B cell (primary cell): ENCODE results near the gene WFDC8.
"Not testable (repeated sequence)": the region's sequence is repeated elsewhere in the genome, so short reads cannot be mapped to it uniquely, and the experiment has no call there.

ENCODE experiments used
- CTCF ChIP-seq: fragments of 200-600 bp; IDR thresholded peaks from one replicate; pipeline ENCODE4 v1.8.0; 2022; ENCODE audit warnings: antibody characterized with exemption, mild to moderate bottlenecking
- EZH2 ChIP-seq: IDR thresholded peaks from 2 replicates; pipeline ENCODE4 v1.6.1; 2012; ENCODE audit warnings: borderline replicate concordance, low read depth, mild to moderate bottlenecking, moderate library complexity, low read length; ENCODE audit not compliant: insufficient read depth, poor library complexity, severe bottlenecking

GRCh38 chr20:45584294-45584693 lies 5.2 kb upstream of the WFDC8 start:
- not testable (repeated sequence) for TF ChIP-seq CTCF, EZH2
